Measurements from ENCODE around the gene SOCS6. TPM values are rescaled to one million over a fixed set of nuclear protein-coding genes. Genes with fewer than 3 reads are reported as not detected.

Gene SOCS6
- total RNA-seq, 1 experiment from 2014 or later = 23.2 TPM

DNA sequence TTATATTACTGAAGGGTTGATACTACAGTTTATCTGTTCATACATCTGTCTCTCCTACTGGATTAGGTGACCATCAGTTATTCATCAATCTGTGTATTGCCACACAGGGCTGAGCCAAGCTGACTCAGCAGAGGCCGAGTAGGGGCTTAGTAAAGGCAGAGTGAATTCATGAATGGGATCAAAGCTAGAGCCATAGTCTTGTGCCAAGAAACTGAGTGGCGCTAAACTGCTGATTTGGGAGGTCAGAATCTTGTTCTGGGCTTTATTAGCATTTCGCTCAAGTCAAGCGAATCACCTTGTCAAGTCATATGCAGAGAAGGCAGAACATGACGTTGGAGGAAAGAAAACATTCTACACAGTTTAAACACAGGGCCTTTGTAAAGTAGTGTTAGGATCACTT, 34.1 kb downstream of the SOCS6 start:
- intact Hi-C loops (cut with micrococcal nuclease; ENCODE audit: unreplicated experiment) = no loop called here
- no peak overlapping the region for H3K4me3 Mint-ChIP-seq (ENCODE audit: unreplicated experiment)
- H3K9me3 Mint-ChIP-seq (ENCODE audit: unreplicated experiment) = no peaks in the 10 kb centered on the region
- Histone ChIP-seq H3K4me3 (ENCODE audit: low read depth, low read length) (no peak overlapping the region), H3K9me3 (no peaks in the 10 kb centered on the region), H3K4me1 (no peaks in the 10 kb centered on the region), H3K36me3 (ENCODE audit: control insufficient read depth, insufficient read depth, low read length) (no peaks in the 10 kb centered on the region), H3K27me3 (replicated peaks; ENCODE audit: control insufficient read depth, insufficient read depth, low read length) (no peaks in the 10 kb centered on the region)
- no peaks in the 10 kb centered on the region for H3K27me3 Mint-ChIP-seq (ENCODE audit: insufficient read depth, unreplicated experiment)
- no TSS peak for BruUV-seq (replicated peaks)
- TF ChIP-seq, protein P1, sequence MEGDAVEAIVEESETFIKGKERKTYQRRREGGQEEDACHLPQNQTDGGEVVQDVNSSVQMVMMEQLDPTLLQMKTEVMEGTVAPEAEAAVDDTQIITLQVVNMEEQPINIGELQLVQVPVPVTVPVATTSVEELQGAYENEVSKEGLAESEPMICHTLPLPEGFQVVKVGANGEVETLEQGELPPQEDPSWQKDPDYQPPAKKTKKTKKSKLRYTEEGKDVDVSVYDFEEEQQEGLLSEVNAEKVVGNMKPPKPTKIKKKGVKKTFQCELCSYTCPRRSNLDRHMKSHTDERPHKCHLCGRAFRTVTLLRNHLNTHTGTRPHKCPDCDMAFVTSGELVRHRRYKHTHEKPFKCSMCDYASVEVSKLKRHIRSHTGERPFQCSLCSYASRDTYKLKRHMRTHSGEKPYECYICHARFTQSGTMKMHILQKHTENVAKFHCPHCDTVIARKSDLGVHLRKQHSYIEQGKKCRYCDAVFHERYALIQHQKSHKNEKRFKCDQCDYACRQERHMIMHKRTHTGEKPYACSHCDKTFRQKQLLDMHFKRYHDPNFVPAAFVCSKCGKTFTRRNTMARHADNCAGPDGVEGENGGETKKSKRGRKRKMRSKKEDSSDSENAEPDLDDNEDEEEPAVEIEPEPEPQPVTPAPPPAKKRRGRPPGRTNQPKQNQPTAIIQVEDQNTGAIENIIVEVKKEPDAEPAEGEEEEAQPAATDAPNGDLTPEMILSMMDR (IDR thresholded peaks at IDR 0.05; ENCODE audit: insufficient read depth in 1 of 2, low read depth in 1 of 2, low read length in 1 of 2, severe bottlenecking in 1 of 2, unreplicated experiment in 1 of 2) = no peak
- H3K36me3 Mint-ChIP-seq (ENCODE audit: insufficient read depth, unreplicated experiment) = peaks cover 26% of the 10 kb centered on the region
- H3K27ac Mint-ChIP-seq (ENCODE audit: unreplicated experiment) = no peak overlapping the region
- no peak for DNase-seq
- CTCF ChIA-PET = no interaction called here
- POLR2A ChIA-PET = no interaction called here
- H3K4me1 Mint-ChIP-seq (ENCODE audit: low read depth, unreplicated experiment) = no peaks in the 10 kb centered on the region

DNA sequence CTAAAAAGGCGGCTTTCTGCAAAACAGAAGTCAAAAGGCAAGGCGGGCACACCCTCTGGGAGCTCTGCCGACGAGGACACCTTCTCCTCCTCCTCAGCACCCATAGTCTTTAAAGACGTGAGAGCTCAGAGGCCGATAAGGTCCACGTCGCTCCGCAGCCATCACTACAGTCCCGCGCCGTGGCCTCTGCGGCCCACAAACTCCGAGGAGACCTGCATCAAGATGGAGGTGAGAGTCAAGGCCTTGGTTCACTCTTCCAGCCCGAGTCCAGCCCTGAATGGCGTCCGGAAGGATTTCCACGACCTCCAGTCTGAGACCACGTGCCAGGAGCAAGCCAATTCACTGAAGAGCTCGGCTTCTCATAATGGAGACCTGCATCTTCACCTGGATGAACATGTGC, 36.1 kb downstream of the SOCS6 start:
- Mint-ChIP-seq H3K27ac (ENCODE audit: unreplicated experiment) (no peak overlapping the region), H3K36me3 (ENCODE audit: insufficient read depth, unreplicated experiment) (peaks cover 35% of the 10 kb centered on the region), H3K4me3 (ENCODE audit: unreplicated experiment) (no peak overlapping the region), H3K9me3 (ENCODE audit: unreplicated experiment) (no peaks in the 10 kb centered on the region), H3K27me3 (ENCODE audit: insufficient read depth, unreplicated experiment) (no peaks in the 10 kb centered on the region), H3K4me1 (ENCODE audit: low read depth, unreplicated experiment) (no peaks in the 10 kb centered on the region)
- Histone ChIP-seq H3K4me3 (ENCODE audit: low read depth, low read length) (no peak overlapping the region), H3K27me3 (replicated peaks; ENCODE audit: control insufficient read depth, insufficient read depth, low read length) (no peaks in the 10 kb centered on the region), H3K4me1 (no peaks in the 10 kb centered on the region), H3K36me3 (ENCODE audit: control insufficient read depth, insufficient read depth, low read length) (no peaks in the 10 kb centered on the region), H3K9me3 (no peaks in the 10 kb centered on the region)
- intact Hi-C loops (cut with micrococcal nuclease; ENCODE audit: unreplicated experiment) = no loop called here
- CTCF ChIA-PET = no interaction called here
- TF ChIP-seq, protein P1 (IDR thresholded peaks at IDR 0.05; ENCODE audit: insufficient read depth in 1 of 2, low read depth in 1 of 2, low read length in 1 of 2, severe bottlenecking in 1 of 2, unreplicated experiment in 1 of 2) = no peak
- no TSS peak for BruUV-seq (replicated peaks)
- DNase-seq = no peak
- POLR2A ChIA-PET = no interaction called here

DNA sequence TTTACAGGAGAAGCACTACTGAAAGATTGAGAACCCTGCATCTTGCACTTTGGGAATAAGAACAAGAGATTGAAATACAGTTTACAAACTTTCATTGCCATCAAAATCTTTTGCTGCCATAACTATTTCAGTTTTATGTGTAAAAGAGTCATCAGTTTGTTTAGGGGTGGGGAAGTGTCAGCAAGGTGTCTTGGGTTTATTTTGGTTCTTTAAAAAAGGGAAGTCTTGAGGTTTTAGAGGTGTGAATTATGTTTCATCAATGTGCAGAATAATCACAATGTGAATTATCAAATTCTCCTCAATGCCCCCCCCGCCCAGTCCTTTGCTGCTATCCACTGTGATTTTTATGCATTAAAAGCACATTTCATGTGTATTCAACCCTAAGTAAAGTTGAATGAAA, 37.4 kb downstream of the SOCS6 start:
- no peak overlapping the region for H3K4me3 Mint-ChIP-seq (ENCODE audit: unreplicated experiment)
- peaks cover 40% of the 10 kb centered on the region for H3K36me3 Mint-ChIP-seq (ENCODE audit: insufficient read depth, unreplicated experiment)
- no peaks in the 10 kb centered on the region for H3K4me1 Mint-ChIP-seq (ENCODE audit: low read depth, unreplicated experiment)
- Histone ChIP-seq H3K9me3 (no peaks in the 10 kb centered on the region), H3K4me3 (ENCODE audit: low read depth, low read length) (no peak overlapping the region), H3K4me1 (no peaks in the 10 kb centered on the region), H3K27me3 (replicated peaks; ENCODE audit: control insufficient read depth, insufficient read depth, low read length) (no peaks in the 10 kb centered on the region), H3K36me3 (ENCODE audit: control insufficient read depth, insufficient read depth, low read length) (no peaks in the 10 kb centered on the region)
- CTCF ChIA-PET = no interaction called here
- no peak overlapping the region for H3K27ac Mint-ChIP-seq (ENCODE audit: unreplicated experiment)
- BruUV-seq (replicated peaks) = no TSS peak
- POLR2A ChIA-PET = no interaction called here
- TF ChIP-seq, protein P1 (IDR thresholded peaks at IDR 0.05; ENCODE audit: insufficient read depth in 1 of 2, low read depth in 1 of 2, low read length in 1 of 2, severe bottlenecking in 1 of 2, unreplicated experiment in 1 of 2) = no peak
- DNase-seq = no peak
- H3K27me3 Mint-ChIP-seq (ENCODE audit: insufficient read depth, unreplicated experiment) = no peaks in the 10 kb centered on the region
- intact Hi-C loops (cut with micrococcal nuclease; ENCODE audit: unreplicated experiment) = no loop called here
- H3K9me3 Mint-ChIP-seq (ENCODE audit: unreplicated experiment) = peaks cover 2% of the 10 kb centered on the region
